Measurements from ENCODE around the gene ATP11C. TPM values are rescaled to one million over a fixed set of nuclear protein-coding genes. Genes with fewer than 3 reads are reported as not detected.

Gene ATP11C
- total and polyA plus RNA-seq, 7 experiments from 2014 or later: 4.5 to 27.5 (median 22.0) TPM

DNA sequence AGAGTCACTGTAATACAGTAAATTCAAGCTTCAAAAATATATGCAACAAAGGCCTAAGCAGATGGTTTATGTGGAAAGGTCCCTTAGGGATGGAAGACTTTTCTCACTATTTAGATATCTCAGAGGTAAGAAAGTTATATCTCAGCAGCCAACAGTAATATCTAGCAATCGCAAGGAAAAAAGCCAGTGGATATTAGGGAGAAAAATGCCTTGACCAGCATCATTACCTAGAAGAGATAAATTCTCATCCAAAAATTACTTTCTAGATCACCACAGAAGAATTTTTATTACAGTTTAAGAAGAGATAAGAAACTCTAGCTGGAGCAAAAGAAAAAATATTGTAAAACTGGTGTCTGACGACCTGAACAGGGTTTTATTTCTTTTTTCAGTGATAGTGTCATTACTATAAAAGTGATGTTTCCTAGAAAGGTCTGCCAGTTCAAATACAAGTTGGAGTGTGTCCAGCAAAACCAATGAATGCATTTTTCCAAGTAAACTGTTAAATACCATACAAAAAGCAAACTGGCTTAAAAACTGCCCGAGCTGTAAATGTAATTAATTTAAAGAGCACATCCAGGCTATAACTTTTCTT, 100.0 kb downstream of the ATP11C start:
- no peaks in the 10 kb centered on the region for H3K9me3 Mint-ChIP-seq

GRCh38 chrX:139831675-139832456, 101.0 kb downstream of the ATP11C start:
- DNase-seq: no peak
- CTCF ChIA-PET: no interaction called here
- Mint-ChIP-seq H3K27me3 (no peaks in the 10 kb centered on the region), H3K27ac (peak overlapping the region in 5 of 9 donors; percentile 2 to 69 (median 43)), H3K4me3 (peak overlapping the region in 9 of 10 donors; percentile 1 to 51 (median 11)), H3K9me3 (no peaks in the 10 kb centered on the region), H3K4me1 (peaks cover 0 to 49% (median 31%) of the 10 kb centered on the region in 7 donors), H3K36me3 (peaks cover 0 to 3% (median 0%) of the 10 kb centered on the region in 5 donors)
- no peak for ATAC-seq
- POLR2A ChIA-PET: no interaction called here
- Histone ChIP-seq H3K27ac (ENCODE audit: low read depth, low read length) (no peak overlapping the region), H3K4me3 (ENCODE audit: low read length) (no peak overlapping the region), H3K27me3 (ENCODE audit: control insufficient read depth in 2 of 2, insufficient read depth in 2 of 2, low read length in 2 of 2) (no peaks in the 10 kb centered on the region), H3K9me3 (ENCODE audit: control insufficient read depth in 2 of 3, low read length in 3 of 3) (no peaks in the 10 kb centered on the region), H3K36me3 (ENCODE audit: control insufficient read depth in 2 of 3, insufficient read depth in 3 of 3, low read length in 3 of 3) (no peaks in the 10 kb centered on the region), H3K4me1 (ENCODE audit: control insufficient read depth in 2 of 2, insufficient read depth in 2 of 2, low read length in 2 of 2) (peaks cover 0 to 6% of the 10 kb centered on the region in 2 donors)
- intact Hi-C loops (cut with micrococcal nuclease): no loop called here

More for the DNA sequence above, 100.0 kb downstream of the ATP11C start:
- Histone ChIP-seq H3K27ac (ENCODE audit: low read depth, low read length) (no peak overlapping the region), H3K36me3 (ENCODE audit: control insufficient read depth in 2 of 3, insufficient read depth in 3 of 3, low read length in 3 of 3) (no peaks in the 10 kb centered on the region), H3K27me3 (ENCODE audit: control insufficient read depth in 2 of 2, insufficient read depth in 2 of 2, low read length in 2 of 2) (no peaks in the 10 kb centered on the region), H3K4me1 (ENCODE audit: control insufficient read depth in 2 of 2, insufficient read depth in 2 of 2, low read length in 2 of 2) (peaks cover 0 to 6% of the 10 kb centered on the region in 2 donors), H3K4me3 (ENCODE audit: low read length) (no peak overlapping the region), H3K9me3 (ENCODE audit: control insufficient read depth in 2 of 3, low read length in 3 of 3) (no peaks in the 10 kb centered on the region)
- peaks cover 0 to 3% (median 0%) of the 10 kb centered on the region in 5 donors for H3K36me3 Mint-ChIP-seq
- ATAC-seq: no peak
- H3K4me1 Mint-ChIP-seq: peaks cover 0 to 55% (median 27%) of the 10 kb centered on the region in 7 donors
- intact Hi-C loops (cut with micrococcal nuclease): no loop called here
- CTCF ChIA-PET: no interaction called here
- no peak for DNase-seq
- peak overlapping the region in 1 of 9 donors; percentile 5 for H3K27ac Mint-ChIP-seq
- POLR2A ChIA-PET: no interaction called here
- no peak overlapping the region for H3K4me3 Mint-ChIP-seq
- H3K27me3 Mint-ChIP-seq: no peaks in the 10 kb centered on the region

- ATAC-seq (no peak), DNase-seq (no peak)
- ChIA-PET POLR2A (no interaction called here), CTCF (no interaction called here)
- intact Hi-C loops (cut with micrococcal nuclease): no loop called here
- Mint-ChIP-seq H3K27ac (peak overlapping the region in 1 of 9 donors; percentile 5), H3K9me3 (no peaks in the 10 kb centered on the region), H3K4me1 (peaks cover 0 to 49% (median 31%) of the 10 kb centered on the region in 7 donors), H3K4me3 (peak overlapping the region in 1 of 10 donors; percentile 19), H3K27me3 (no peaks in the 10 kb centered on the region), H3K36me3 (peaks cover 0 to 3% (median under 1%) of the 10 kb centered on the region in 5 donors)
- Histone ChIP-seq H3K36me3 (ENCODE audit: control insufficient read depth in 2 of 3, insufficient read depth in 3 of 3, low read length in 3 of 3) (no peaks in the 10 kb centered on the region), H3K27ac (ENCODE audit: low read depth, low read length) (no peak overlapping the region), H3K4me3 (ENCODE audit: low read length) (no peak overlapping the region), H3K4me1 (ENCODE audit: control insufficient read depth in 2 of 2, insufficient read depth in 2 of 2, low read length in 2 of 2) (peaks cover 0 to 6% of the 10 kb centered on the region in 2 donors), H3K9me3 (ENCODE audit: control insufficient read depth in 2 of 3, low read length in 3 of 3) (no peaks in the 10 kb centered on the region), H3K27me3 (ENCODE audit: control insufficient read depth in 2 of 2, insufficient read depth in 2 of 2, low read length in 2 of 2) (no peaks in the 10 kb centered on the region)
These were observed 101.8 kb downstream of the ATP11C start for GRCh38 chrX:139831017-139831416.

DNA sequence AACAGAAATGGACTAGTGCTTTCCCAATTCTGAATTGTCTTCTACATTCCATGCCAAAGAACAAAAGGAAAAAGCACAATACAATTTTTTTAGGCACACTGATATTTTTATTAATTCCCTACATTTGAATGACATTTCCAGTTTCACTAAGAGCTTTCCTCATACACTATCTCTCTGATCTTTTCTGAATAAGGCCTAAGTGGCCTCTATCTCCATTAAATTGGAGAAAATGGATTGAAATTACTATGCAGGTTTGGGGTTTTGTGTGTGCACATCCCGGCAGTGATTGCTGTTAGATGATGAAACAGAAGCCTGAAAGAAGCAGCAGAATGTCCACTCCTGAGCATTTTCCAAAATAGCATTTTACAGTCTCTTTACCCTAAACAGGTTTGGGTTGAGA, 104.0 kb downstream of the ATP11C start:
- ATAC-seq: no peak

GRCh38 chrX:139828033-139828432, 104.8 kb downstream of the ATP11C start:
- H3K27ac Mint-ChIP-seq: no peak overlapping the region
- H3K4me3 Mint-ChIP-seq: no peak overlapping the region
- no peak overlapping the region for H3K27ac ChIP-seq (ENCODE audit: low read depth, low read length)
- DNase-seq: no peak
- peaks cover 0 to 36% (median 26%) of the 10 kb centered on the region in 7 donors for H3K4me1 Mint-ChIP-seq
- H3K9me3 Mint-ChIP-seq: no peaks in the 10 kb centered on the region
- no peak overlapping the region for H3K4me3 ChIP-seq (ENCODE audit: low read length)
- H3K27me3 ChIP-seq (ENCODE audit: control insufficient read depth in 2 of 2, insufficient read depth in 2 of 2, low read length in 2 of 2): no peaks in the 10 kb centered on the region
- no peak for ATAC-seq
- ChIA-PET POLR2A (no interaction called here), CTCF (no interaction called here)
- H3K36me3 ChIP-seq (ENCODE audit: control insufficient read depth in 2 of 3, insufficient read depth in 3 of 3, low read length in 3 of 3): no peaks in the 10 kb centered on the region
- intact Hi-C loops (cut with micrococcal nuclease): no loop called here
- no peaks in the 10 kb centered on the region for H3K9me3 ChIP-seq (ENCODE audit: control insufficient read depth in 2 of 3, low read length in 3 of 3)
- peaks cover 0 to 6% of the 10 kb centered on the region in 2 donors for H3K4me1 ChIP-seq (ENCODE audit: control insufficient read depth in 2 of 2, insufficient read depth in 2 of 2, low read length in 2 of 2)
- H3K27me3 Mint-ChIP-seq: no peaks in the 10 kb centered on the region
- H3K36me3 Mint-ChIP-seq: peaks cover 0 to 13% (median 5%) of the 10 kb centered on the region in 5 donors

More for the DNA sequence above, 104.0 kb downstream of the ATP11C start:
- ChIA-PET POLR2A (no interaction called here), CTCF (no interaction called here)
- Mint-ChIP-seq H3K27ac (no peak overlapping the region), H3K4me3 (no peak overlapping the region), H3K9me3 (no peaks in the 10 kb centered on the region), H3K27me3 (no peaks in the 10 kb centered on the region), H3K4me1 (peaks cover 0 to 42% (median 27%) of the 10 kb centered on the region in 7 donors), H3K36me3 (peaks cover 0 to 13% (median 5%) of the 10 kb centered on the region in 5 donors)
- Histone ChIP-seq H3K27ac (ENCODE audit: low read depth, low read length) (no peak overlapping the region), H3K27me3 (ENCODE audit: control insufficient read depth in 2 of 2, insufficient read depth in 2 of 2, low read length in 2 of 2) (no peaks in the 10 kb centered on the region), H3K4me1 (ENCODE audit: control insufficient read depth in 2 of 2, insufficient read depth in 2 of 2, low read length in 2 of 2) (peaks cover 0 to 6% of the 10 kb centered on the region in 2 donors), H3K4me3 (ENCODE audit: low read length) (no peak overlapping the region), H3K36me3 (ENCODE audit: control insufficient read depth in 2 of 3, insufficient read depth in 3 of 3, low read length in 3 of 3) (no peaks in the 10 kb centered on the region), H3K9me3 (ENCODE audit: control insufficient read depth in 2 of 3, low read length in 3 of 3) (no peaks in the 10 kb centered on the region)
- no peak for DNase-seq
- intact Hi-C loops (cut with micrococcal nuclease): loop anchor here in 1 of 2 donors (1.0 kb wide), 1 partner anchor 13 kb away; no protein-coding TSS in a partner anchor

- H3K9me3 Mint-ChIP-seq: no peaks in the 10 kb centered on the region
These were observed 106.5 kb downstream of the ATP11C start for GRCh38 chrX:139826065-139827044.

More at GRCh38 chrX:139826065-139827044, 106.5 kb downstream of the ATP11C start:
- Histone ChIP-seq H3K27ac (ENCODE audit: low read depth, low read length) (no peak overlapping the region), H3K36me3 (ENCODE audit: control insufficient read depth in 2 of 3, insufficient read depth in 3 of 3, low read length in 3 of 3) (no peaks in the 10 kb centered on the region), H3K9me3 (ENCODE audit: control insufficient read depth in 2 of 3, low read length in 3 of 3) (no peaks in the 10 kb centered on the region), H3K4me1 (ENCODE audit: control insufficient read depth in 2 of 2, insufficient read depth in 2 of 2, low read length in 2 of 2) (no peaks in the 10 kb centered on the region), H3K27me3 (ENCODE audit: control insufficient read depth in 2 of 2, insufficient read depth in 2 of 2, low read length in 2 of 2) (no peaks in the 10 kb centered on the region), H3K4me3 (ENCODE audit: low read length) (no peak overlapping the region)
- Mint-ChIP-seq H3K27me3 (no peaks in the 10 kb centered on the region), H3K36me3 (peaks cover 0 to 17% (median 5%) of the 10 kb centered on the region in 5 donors), H3K4me1 (peaks cover 0 to 19% (median 9%) of the 10 kb centered on the region in 7 donors), H3K27ac (peak overlapping the region in 1 of 9 donors; percentile 46), H3K4me3 (no peak overlapping the region)
- no peak for DNase-seq
- ChIA-PET POLR2A (no interaction called here), CTCF (no interaction called here)
- intact Hi-C loops (cut with micrococcal nuclease): no loop called here
- ATAC-seq: no peak

All from naive thymus-derived CD4-positive, alpha-beta T cell (primary cell).